ENCODE measurements around the gene SPTLC1.

- TF ChIP-seq CTCF (IDR thresholded peaks at IDR 0.05), result no peak
- peak in 1 of 2 donors; percentile 37 for TF ChIP-seq POLR2A (IDR thresholded peaks at IDR 0.05)
Observed at GRCh38 chr9:92097997-92098482, 17.2 kb downstream of the SPTLC1 start.
